ENCODE measurements around the gene PPIE.

The PPIE gene

DNA sequence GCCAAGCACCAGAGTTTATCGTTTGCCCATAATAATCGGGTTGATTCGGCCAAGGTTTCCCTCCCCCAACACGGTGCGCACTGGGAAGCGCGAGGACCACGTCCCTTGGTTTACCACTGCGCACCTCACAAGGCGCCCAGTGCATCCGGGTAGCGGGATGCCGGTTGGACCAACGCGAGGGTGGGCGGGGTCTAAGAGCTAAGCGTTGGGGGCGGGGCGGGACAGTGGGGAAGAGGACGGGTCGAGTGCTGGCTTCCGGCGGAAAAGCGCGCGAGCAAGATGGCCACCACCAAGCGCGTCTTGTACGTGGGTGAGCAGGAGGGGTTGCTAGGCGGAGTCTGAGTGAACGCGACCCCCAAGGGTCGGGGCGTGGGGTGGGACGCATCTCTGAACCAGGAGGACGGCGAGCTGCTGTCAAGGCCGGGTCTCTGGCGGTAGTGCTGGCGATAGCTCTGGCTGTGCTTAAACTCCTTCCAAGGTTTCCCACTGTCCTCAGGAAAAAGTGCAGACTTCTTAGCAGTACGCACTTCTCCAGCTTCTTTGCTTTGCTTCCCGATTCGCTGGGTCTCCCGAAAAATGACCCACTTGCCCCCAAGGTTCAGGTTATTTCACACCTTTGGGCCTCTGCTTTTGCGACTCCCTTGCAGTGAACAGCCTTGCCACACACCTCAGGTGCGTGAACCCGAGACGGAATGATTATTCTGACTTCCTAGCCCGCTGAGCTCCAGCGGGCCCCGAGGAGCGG lies at the start of gene PPIE:
Gene PPIE (plus strand): TSS at position 261 of the 745 bp plus-strand sequence. CDS start 19 bp downstream, at position 280.
- peak; percentile 94 for DNase-seq

DNA sequence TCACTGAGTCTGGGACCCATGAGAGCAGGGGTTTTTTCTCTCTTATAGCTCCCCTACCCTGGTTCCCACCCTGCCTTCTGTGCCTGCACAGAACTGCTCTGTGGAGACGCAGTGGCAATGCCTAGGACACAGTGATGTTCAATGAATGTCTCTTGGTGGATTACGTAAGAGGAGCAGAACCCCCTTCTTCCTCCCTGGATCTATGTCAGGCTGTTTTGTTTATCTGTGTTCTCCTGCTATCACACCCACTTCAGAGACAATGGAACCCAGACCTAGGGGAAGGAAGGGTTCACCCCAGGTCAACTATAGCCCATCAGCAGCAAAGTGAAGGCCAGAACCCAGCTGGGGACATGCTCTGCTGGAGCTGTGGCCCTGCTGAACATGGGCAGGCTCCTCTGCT lies 49.5 kb upstream of the PPIE start:
- no peak for DNase-seq

DNA sequence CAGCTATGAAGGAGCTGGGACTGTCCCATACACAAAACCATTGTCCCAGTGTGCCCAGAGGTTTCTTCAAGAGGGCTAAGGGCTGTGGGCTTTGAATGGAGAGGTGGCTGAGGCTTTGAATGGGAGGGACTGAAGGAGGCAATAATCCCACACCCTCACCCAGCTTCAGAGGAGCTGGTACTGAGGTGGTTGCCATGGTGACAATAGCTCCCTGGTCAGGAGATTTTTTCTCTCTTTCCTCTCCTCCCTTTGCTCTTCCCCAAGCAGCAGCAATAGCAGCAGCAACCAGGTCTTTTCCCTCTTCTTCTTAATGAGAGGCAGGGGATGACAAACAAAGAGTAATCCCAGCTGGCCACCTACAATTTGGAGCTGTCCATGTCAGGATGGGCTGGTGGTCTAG lies 49.0 kb upstream of the PPIE start:
- DNase-seq: no peak

DNA sequence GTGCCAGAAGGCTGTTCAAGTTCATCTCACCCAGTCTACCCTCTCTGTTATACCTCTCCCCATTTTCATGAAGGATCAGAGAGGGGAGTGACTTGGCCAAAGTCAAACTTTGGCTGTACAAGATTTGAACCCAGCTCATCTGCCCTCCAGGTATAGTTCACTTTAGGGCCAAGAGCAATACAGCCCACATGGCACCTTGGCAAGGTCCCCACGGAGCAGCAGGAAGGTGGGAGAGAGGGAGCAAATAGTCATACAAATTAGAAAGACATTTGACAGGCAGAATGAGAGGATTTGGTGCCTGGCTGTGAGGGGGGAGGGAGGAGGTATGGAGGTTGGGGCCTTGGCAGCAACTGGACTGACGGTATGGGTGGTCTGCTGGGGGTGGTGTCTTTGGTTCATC lies 48.5 kb upstream of the PPIE start:
- DNase-seq: no peak

DNA sequence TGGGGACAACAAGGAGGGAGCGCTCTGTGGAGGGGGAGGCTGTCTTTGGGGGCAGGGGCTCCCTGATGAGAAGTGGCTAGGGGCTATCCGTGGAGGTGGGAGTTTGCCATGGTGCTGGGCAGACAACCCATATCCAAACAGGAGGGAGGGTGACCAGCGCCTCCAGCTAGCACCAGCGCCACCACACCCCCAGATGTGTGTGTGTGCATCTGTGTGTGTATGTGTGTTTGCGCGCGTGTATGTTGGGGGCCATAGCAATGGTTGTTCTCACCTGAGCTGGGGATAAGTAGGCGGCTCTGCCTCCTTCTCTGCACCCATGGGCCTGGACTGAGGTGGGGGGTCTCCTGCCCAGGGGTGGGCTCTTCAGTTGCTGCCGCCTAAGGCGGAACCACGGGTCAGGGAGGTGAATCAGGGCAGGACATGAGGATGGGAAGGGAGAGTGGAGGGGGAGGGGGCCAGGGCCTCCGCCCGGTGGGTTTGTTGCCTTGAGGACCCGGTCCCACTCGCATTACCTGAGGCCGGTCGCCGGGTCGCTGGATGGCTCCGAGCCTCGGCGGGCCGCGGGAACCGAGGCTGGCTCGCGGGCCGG lies 47.8 kb upstream of the PPIE start:
- no peak for DNase-seq

DNA sequence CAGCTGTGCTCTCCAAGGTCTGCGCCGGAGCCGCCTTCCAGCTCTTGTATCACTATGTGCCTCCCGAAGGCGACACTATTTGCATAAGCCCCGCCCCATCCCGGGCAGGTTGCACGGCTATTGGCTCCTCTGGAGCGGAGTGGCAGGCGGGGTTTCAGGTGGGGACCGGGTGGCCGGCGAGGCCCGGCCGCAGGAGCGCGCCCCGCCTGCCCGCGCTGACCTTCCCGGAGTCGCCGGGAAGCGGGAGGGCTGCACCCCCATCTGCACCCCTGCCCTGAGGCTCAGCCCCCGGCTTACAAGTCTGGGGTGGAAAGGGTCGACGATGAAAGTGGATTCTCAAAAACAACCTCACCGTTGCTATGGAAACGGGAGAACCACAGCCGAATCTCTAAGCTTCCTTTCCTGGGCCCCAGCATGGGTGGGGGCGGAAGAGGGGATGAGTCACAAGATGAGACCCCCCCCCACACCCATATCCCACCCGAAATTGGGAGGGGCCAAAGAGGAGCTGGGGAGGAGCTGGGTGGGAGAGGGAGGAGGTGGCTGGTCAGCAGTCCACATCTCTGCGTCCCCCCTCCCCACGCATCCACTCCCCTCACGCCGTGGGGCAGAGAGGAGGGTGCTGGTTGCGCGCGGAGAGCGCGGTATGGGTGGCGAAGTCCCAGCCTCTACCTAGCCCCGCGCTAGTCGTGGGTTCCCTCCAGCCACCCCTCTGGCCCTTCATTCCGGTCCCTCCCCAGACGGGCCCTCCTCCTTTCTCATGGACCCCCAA lies 47.1 kb upstream of the PPIE start, which contains the start of gene HPCAL4:
Gene HPCAL4 (minus strand): TSS at position 51 of the 769 bp plus-strand sequence. CDS start 6,830 bp downstream, outside the sequence.
- peak; percentile 88 for DNase-seq

DNA sequence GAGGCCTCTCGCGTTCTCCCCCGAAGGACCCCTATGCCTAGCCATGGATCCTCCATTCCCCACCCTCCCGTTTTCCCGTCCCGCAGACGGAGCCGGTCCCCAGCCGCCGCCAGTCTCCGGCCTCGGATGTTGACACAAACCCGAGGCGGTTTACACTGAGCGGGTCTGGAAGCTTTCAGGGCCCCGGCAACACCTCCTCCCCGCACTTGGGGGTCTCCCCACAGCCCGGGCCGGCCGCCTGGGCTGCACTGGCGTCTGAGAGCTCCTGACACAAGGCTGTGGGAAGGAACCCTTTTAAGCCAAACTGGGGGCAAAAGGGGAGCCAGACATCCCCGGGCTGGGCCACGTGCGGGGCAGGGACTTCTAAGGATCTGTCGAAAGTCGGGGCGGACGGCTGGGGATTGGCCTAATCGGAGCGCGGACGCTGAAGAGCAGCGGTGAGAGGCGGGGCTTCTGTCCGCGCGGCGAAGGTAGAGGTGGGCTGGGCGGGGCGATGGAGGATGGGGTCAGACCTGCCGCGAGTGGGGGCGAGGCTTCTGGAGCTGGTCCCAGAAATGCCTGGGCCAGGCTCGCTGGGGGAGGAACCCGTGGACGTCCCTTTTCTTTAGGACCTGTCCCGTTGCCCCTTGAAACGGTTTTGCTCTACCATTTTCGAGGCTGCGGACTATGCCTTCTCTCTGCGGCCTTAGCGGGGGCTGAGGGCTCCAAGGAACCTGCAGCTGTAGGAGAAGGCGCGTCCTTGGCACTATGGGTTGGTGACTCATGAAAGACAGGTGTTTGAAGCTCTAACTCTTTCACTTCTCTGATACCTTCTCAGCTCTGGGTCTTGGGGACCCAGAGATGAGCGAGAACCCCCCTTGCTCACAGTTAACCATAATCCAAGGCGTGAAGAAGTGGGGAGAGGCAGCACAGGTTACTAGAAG lies 46.3 kb upstream of the PPIE start:
- DNase-seq: peak; percentile 25

DNA sequence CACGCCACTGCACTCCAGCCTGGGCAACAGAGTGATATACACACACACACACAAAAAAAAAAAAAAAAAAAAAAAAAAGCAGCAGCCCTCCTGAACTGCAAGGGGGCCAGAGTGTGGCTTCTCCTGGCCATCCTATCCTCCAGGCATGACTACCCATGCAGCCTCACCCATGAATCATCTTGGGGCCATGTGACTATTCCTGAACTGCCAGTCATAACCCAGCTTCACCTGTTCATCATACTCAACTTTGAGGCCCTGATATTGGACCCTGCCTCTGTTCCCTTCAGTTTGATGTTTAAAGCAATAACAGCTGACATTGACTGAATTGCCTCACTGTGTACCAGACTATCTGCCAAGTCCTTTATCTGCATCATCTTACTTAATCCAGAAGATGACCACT lies 44.7 kb upstream of the PPIE start:
- DNase-seq: no peak

DNA sequence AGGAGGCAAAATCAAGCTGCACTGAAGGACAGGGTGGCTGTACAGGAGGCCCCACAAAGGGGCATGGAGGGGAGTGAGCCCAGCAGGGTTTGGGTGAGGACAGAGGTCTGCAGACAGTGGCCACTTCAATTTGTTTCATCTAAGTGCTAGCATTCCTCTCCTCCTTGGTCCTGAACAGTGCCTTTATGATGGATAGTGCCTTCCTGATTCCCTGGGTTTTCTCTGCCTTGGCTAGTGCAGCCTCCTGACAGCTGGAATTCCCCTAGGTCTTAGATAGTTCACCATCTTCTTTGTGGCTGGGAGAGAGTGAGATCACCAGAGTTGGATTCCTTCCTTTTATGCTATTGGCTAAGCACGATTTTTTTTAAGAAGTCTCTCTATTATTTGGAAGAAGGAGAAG lies 43.7 kb upstream of the PPIE start:
- DNase-seq: no peak

DNA sequence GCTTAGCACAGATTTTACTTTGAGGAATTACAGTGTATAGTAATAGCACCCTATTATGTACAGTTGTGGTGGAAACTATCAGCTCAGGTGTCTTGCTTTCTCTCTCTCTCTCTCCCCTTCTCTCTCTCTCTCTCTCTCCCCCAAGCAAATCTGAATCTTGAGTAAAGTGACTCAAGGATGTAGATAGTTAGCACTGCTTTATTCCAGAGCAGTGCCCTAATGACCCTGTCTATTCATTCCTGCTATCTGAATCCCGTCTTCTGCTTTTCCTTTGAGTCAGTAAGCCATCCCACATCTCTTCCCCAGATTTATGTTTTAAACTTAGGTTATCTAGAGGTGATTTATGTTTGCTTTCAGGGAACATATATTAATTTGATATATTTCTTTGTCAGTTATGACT lies 42.2 kb upstream of the PPIE start:
- DNase-seq: no peak

DNA sequence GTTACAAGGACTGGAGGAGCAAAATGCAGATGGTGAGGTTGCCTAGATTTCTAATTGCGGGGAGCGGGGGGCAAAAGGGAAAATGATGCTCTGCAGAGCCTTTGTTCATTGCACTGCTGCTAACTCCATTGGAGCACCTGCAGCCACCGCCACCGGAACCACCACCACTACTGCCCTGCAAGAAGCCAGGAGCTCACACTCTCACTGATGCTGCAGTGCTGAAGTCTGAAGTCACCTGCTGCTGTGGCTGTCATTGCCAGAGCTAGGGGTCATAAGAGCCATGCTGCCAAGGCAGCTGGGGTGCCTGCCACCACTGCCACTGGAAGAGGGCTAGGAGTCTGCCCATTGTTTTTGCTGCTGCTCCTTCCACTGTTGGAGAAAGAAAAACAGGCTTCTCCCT lies 40.1 kb upstream of the PPIE start:
- no peak for DNase-seq

DNA sequence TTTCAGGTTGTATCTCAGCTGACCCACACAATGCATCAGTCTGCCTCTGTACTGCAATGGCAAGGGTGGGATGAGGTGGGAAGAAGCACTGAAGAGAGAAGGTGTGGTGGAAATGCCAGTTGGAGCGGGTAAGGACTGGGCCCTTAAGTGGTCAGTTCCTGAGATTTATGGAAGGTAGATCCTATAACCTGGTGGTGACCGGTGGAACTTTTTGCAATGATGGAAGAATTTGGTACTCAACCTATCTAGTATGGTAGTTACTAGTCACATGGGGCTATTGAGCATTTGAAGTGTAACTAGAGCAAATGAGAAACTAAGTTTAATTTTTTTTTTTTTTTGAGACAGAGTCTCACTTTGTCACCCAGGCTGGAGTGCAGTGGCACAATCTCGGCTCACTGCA lies 39.3 kb upstream of the PPIE start:
- no peak for DNase-seq

DNA sequence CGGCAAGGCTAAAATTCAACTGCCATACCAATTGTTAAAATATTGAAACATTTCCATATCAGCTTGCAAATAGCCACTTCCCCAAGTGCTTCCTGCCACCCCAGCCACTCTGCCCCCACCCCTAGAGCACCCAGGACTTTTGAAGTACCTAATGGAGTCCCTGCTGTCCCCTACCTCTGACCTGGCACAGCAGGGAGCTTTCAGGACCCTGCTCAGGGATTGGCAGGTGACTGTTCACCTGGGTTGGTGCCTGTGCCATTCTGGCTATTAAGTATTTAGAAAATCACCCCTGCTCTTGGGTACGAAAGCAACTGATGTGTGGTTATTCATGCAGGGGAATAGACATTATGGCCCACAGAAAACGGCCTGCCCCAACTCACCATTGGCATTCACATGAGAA lies 38.3 kb upstream of the PPIE start:
- no peak for DNase-seq

DNA sequence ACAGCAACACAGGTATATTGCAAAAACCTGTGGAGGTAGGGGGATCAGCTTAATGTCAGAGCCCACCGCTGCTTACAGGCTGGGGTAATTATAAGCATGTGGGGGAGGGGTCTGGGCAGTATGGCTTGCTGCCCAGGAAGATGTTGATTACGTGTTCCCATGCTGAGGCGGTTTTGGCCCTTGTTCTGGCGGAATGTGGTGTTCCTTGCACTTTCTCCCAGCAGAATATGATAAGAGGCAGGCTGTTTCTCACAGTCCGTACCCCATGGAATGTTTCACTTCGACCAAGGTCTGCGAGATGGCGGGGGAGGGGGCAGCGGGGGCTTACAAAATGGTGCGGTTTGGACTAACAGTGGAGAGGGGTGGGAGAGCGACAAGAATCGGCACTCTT lies 37.6 kb upstream of the PPIE start:
- DNase-seq: no peak

DNA sequence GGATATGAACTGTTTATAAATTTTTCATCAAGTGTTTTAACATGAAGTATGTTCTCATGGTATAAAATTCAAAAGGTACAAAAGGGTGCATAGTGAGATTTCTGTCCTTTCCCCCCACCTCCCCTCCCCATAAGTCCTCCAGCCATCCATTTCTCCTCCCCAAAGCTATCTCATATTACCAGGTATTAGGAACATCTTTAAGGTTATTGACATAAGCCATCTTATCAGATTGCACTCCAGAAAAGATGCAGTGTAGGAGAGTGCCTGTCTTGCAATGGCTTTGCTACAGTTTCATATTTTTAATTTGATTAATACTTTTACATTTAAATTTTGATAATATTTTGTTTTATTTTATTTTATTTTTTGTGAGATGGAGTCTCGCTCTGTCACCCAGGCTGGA lies 33.9 kb upstream of the PPIE start:
- no peak for DNase-seq

DNA sequence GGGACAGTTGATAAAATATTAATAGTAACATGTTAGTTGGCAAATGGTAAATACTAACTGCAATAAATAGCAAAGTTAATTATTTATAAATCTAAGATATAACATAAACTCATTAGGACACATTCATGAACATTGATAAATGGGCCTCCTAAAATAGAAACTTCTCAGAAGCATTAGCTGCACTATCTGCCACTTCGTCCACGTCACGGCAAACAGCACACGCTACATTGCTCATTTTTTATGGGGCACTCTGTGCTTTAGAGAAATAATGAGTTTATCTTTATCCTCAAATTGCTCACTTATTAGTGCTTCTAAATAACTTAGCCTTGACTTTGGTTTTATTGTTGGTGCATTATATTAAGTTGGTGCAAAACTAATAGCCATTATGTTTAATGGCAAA lies 31.2 kb upstream of the PPIE start:
- no peak for DNase-seq

DNA sequence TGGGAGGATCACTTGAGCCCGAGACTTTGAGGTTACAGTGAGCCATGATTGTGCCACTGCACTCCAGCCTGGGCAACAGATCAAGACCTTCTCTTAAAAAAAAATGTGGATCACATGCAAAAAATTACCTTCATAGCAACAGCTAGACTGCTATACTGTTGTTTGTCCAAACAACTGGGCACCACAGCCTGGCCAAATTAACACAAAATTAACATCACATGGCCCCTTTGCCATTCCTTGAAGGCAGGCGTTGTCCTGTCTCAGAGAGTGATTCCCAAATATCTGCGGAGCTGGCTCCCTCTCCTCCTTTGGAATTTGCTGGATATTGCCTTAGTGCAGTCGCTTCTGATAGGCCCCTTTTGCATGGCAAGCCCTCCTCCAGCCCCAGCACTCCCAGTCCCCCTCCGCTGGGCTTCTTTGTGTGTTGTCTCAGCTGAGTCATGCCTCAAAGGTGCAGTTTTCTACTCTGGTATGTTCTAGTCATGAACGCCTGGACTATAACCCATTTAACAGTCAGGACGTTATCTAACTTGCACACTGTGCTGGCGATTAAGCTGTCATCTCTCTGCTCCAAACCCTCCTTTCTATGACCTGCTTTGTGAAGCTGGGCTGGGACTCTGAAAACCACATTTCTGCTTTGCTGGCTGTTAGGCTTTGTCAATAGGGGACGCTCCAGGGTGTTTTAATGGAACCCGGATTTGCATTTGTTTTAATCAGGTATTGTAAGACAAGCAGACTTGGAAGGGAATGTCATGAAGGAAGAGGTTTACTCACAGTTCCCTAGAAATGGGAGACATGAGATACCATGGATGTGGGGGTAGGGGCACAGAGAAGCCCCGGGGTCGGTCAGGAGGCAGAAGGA lies 27.3 kb upstream of the PPIE start:
- no peak for DNase-seq

DNA sequence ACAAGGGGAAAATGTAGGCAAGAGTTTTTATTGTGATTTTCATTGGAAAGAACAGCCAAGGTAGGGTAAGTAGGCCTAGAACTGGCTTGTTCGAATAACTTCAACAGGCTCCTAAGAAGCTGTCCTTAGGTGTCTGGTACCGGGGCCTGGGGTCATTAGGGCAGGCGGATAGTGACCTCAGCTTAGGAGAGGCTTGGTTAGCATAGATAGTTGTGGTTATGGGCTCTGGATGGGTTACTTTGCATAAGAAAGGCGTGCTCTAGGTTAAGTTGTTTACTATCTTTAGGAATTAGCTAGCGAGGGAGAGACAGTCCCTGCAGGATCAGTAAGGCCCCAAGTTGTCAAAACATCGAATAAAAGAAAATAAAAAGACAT lies 26.7 kb upstream of the PPIE start:
- DNase-seq: no peak

DNA sequence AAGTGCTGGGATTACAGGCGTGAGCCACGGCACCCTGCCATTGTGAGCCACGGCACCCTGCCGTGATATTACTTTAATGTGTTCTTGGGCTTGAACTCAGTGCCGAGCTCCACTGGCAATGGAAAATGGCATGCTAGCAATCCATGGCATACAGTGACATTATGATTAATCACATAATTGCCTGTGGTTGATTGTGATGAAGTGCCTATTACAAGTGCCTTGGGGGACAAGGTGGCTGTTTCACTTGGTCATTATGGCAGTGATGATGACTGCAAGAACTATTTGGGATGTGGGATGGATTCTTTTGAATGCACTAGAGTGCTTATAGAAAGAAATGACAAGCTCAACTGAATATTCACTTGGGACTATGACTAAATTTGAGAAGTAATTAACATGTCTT lies 25.1 kb upstream of the PPIE start:
- DNase-seq: no peak

DNA sequence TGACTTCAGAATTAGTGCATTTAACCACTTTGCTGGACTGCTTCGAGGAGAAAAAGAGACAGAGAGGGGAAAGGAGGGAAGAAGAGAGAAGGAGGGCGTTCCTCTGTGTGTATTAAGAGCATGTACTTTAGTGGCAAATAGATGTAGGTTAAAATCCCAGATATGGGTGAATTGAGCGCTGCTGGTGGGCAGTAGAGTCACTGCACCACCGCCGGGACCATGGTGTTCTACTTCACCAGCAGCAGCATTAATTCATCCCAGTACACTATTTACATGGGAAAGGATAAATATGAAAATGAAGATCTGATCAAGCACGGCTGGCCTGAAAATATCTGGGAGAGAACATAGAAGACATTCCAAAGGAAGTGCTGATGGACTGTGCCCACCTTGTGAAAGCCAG lies 20.9 kb upstream of the PPIE start:
- no peak for DNase-seq

DNA sequence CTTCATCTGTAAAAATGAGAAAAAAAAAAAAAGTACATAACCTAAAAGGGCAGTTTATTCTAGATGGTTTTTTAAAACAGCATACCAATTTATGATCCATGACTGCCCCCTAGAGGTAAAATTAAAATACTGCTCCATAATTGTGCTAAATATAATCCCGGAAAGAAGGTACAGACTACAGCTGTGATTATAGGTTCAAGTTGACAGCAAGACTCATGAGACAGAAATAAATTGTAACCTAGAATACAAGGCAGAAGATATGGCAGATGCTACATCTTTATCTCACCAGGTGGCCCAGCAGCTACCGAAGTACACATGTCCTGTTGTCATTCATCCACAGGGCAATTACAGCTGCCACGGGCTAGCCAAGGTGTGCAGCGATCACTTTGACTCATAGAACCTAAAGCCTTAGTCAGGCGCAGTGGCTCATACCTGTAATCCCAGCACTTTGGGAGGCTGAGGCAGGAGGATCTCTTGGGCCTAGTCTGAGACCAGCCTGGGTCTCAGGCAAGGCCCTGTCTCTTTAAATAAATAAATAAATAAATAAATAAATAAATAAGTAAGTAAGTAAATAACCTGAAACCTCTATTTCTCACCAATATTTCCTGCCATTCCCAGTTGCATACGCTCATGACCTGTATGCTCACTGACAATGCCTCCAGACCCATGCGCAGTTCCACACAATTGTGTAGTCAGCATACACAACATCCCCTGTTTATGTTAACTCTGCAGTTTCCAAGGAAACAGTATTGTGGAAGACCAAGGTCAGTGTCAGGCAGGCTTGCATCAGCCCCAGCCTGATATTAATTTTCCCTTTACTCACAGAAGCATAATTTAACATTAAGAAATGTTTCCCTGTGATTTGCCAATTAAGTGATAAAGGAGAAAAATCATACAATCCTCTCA lies 18.3 kb upstream of the PPIE start:
- DNase-seq: peak; percentile 61
